A673 (cell line): Measurements from ENCODE around the gene PLN. TPM values are rescaled to one million over a fixed set of nuclear protein-coding genes. Genes with fewer than 3 reads are reported as not detected.

Experiments used
- BruUV-seq: library from RNA; stranded (reverse); fragments of 400-500 nt; replicated peaks from 2 replicates; lab custom pipeline; 2021; lab: Mats Ljungman, UMichigan
- CTCF ChIA-PET: fragments of 300-600 bp; sonication (Branson Sonifier 250); formaldehyde crosslinking; loops from one replicate; lab custom pipeline; 2022; ENCODE audit warnings: antibody characterized with exemption; lab: Charles Lee
- POLR2A ChIA-PET: fragments of 300-600 bp; sonication (Branson Sonifier 250); formaldehyde crosslinking; loops from one replicate; lab custom pipeline; 2022; ENCODE audit warnings: antibody characterized with exemption; ENCODE audit not compliant: low non-redundant PET; lab: Charles Lee
- DNase-seq: peaks from one replicate; pipeline ENCODE4 v3.0.0-alpha.2; 2015; ENCODE audit warnings: low spot score
- H3K27ac ChIP-seq: fragments of 200-600 bp; sonication (generic); 2 replicates; pipeline ENCODE4 v1.5.1; 2016; ENCODE audit warnings: mixed run types, low read depth, mild to moderate bottlenecking, mixed read lengths, antibody characterized with exemption, low read length; ENCODE audit not compliant: poor library complexity, severe bottlenecking
- H3K27me3 ChIP-seq: fragments of 200-600 bp; sonication (generic); replicated peaks from 2 replicates; pipeline ENCODE4 v1.6.1; 2017; ENCODE audit warnings: mixed run types, low read depth, mild to moderate bottlenecking, mixed read lengths, antibody characterized with exemption, low read length; ENCODE audit not compliant: insufficient read depth, poor library complexity
- H3K36me3 ChIP-seq: fragments of 200-600 bp; sonication (generic); 2 replicates; pipeline ENCODE4 v1.6.1; 2016; ENCODE audit warnings: mixed run types, mild to moderate bottlenecking, mixed read lengths, antibody characterized with exemption, low read length; ENCODE audit not compliant: insufficient read depth, poor library complexity, severe bottlenecking
- H3K4me1 ChIP-seq: fragments of 200-600 bp; sonication (generic); 2 replicates; pipeline ENCODE4 v1.6.1; 2017; ENCODE audit warnings: mixed run types, mild to moderate bottlenecking, mixed read lengths, antibody characterized with exemption, low read length; ENCODE audit not compliant: insufficient read depth, poor library complexity, severe bottlenecking
- H3K4me3 ChIP-seq: fragments of 200-600 bp; sonication (generic); 2 replicates; pipeline ENCODE4 v1.5.1; 2016; ENCODE audit warnings: low read depth, mixed run types, mild to moderate bottlenecking, mixed read lengths, low read length; ENCODE audit not compliant: poor library complexity, severe bottlenecking
- H3K9me3 ChIP-seq: fragments of 200-600 bp; sonication (generic); 2 replicates; pipeline ENCODE4 v1.6.1; 2016; ENCODE audit warnings: mixed run types, low read depth, mild to moderate bottlenecking, mixed read lengths, antibody characterized with exemption, low read length; ENCODE audit not compliant: poor library complexity, severe bottlenecking
- EZH2 ChIP-seq: fragments of 200-600 bp; sonication (generic); IDR thresholded peaks from 2 replicates; pipeline ENCODE4 v1.6.1; 2017; ENCODE audit warnings: borderline replicate concordance, low read depth, mild to moderate bottlenecking, mixed read lengths, antibody characterized with exemption, low read length; ENCODE audit not compliant: poor library complexity, severe bottlenecking
- intact Hi-C: fragments of 100-400 bp; cut with micrococcal nuclease; formaldehyde crosslinking; loops from one replicate; pipeline ENCODE4 v1.10.0; 2022; ENCODE audit not compliant: unreplicated experiment
- total RNA-seq: library from RNA; stranded (reverse); gene quantifications from 2 replicates; pipeline ENCODE4 v1.2.3, GENCODE V29; 2021
- TF ChIP-seq, protein P1 (sequence below): fragments of 300-800, 200-600 bp; sonication (generic); conservative IDR thresholded peaks from 2 replicates; pipeline ENCODE4 v1.5.1; 2017; ENCODE audit warnings: low read depth, mild to moderate bottlenecking, antibody characterized with exemption, low read length, moderate library complexity, mixed read lengths

Gene PLN
- total RNA-seq, 1 experiment from 2014 or later: not detected

GRCh38 chr6:118569498-118569897 lies 21.4 kb downstream of the PLN start:
- BruUV-seq: no TSS peak
- Histone ChIP-seq H3K4me3 (no peak overlapping the region), H3K27me3 (no peaks in the 10 kb centered on the region), H3K4me1 (no peaks in the 10 kb centered on the region), H3K9me3 (peaks cover 8% of the 10 kb centered on the region), H3K36me3 (no peaks in the 10 kb centered on the region), H3K27ac (no peak overlapping the region)
- CTCF ChIA-PET: no interaction called here
- TF ChIP-seq EZH2: no peak
- TF ChIP-seq, protein P1, sequence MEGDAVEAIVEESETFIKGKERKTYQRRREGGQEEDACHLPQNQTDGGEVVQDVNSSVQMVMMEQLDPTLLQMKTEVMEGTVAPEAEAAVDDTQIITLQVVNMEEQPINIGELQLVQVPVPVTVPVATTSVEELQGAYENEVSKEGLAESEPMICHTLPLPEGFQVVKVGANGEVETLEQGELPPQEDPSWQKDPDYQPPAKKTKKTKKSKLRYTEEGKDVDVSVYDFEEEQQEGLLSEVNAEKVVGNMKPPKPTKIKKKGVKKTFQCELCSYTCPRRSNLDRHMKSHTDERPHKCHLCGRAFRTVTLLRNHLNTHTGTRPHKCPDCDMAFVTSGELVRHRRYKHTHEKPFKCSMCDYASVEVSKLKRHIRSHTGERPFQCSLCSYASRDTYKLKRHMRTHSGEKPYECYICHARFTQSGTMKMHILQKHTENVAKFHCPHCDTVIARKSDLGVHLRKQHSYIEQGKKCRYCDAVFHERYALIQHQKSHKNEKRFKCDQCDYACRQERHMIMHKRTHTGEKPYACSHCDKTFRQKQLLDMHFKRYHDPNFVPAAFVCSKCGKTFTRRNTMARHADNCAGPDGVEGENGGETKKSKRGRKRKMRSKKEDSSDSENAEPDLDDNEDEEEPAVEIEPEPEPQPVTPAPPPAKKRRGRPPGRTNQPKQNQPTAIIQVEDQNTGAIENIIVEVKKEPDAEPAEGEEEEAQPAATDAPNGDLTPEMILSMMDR: no peak
- POLR2A ChIA-PET: no interaction called here
- intact Hi-C loops: no loop called here
- no peak for DNase-seq

DNA sequence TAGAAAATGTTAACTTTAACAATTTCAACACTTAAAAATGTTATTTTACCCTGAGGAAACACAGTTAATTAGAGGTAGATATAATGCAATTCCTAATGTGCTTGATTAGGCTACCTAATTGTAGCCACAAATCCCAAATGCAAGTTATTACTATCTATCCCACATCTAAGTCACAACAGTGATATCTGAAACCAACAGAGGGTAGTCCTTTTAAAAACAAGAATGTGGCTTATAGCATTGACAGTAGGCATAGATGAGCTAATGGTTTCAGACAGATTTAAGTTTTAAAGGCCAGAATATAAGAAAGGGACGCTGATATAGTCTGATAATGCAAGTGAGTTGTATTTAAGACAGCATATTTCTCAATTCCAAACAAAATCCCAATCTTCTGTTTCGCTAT lies 23.0 kb downstream of the PLN start:
- intact Hi-C loops: no loop called here
- H3K36me3 ChIP-seq: no peaks in the 10 kb centered on the region
- no peaks in the 10 kb centered on the region for H3K27me3 ChIP-seq
- no peaks in the 10 kb centered on the region for H3K4me1 ChIP-seq
- no peak overlapping the region for H3K4me3 ChIP-seq
- H3K9me3 ChIP-seq: peaks cover 14% of the 10 kb centered on the region
- TF ChIP-seq, protein P1: no peak
- ChIA-PET CTCF (no interaction called here), POLR2A (no interaction called here)
- BruUV-seq: no TSS peak
- H3K27ac ChIP-seq: no peak overlapping the region
- DNase-seq: no peak

- no peaks in the 10 kb centered on the region for H3K4me1 ChIP-seq
- peaks cover 25% of the 10 kb centered on the region for H3K9me3 ChIP-seq
- TF ChIP-seq, protein P1: no peak
- no peak for TF ChIP-seq EZH2
- CTCF ChIA-PET: interaction anchor here (0.7 kb wide), 1 partner anchor 45 kb away, joined by 4 read pairs; no protein-coding TSS in a partner anchor
- no peak overlapping the region for H3K27ac ChIP-seq
- DNase-seq: no peak
- H3K27me3 ChIP-seq: no peaks in the 10 kb centered on the region
- intact Hi-C loops: no loop called here
- no TSS peak for BruUV-seq
- no peaks in the 10 kb centered on the region for H3K36me3 ChIP-seq
- no peak overlapping the region for H3K4me3 ChIP-seq
- POLR2A ChIA-PET: no interaction called here
Observed at GRCh38 chr6:118574051-118574865, 26.2 kb downstream of the PLN start.
